IMR-90 (cell line): ENCODE results near the gene RTN4IP1. TPM values are rescaled to one million over a fixed set of nuclear protein-coding genes. Genes with fewer than 3 reads are reported as not detected.

ENCODE experiments used
- ATAC-seq: fragments of 200-7000 bp; cut with Tn5 transposase; 2 replicates; pipeline ENCODE4 v1.9.1; 2020; ENCODE audit warnings: low read depth, mild to moderate bottlenecking, moderate library complexity
- BruUV-seq: library from RNA; stranded (reverse); fragments of 400-500 nt; replicated peaks from 2 replicates; lab custom pipeline; 2021; lab: Mats Ljungman, UMichigan
- CTCF ChIA-PET: fragments of 300-600 bp; formaldehyde crosslinking; extraction: SDS; loops from one replicate; lab custom pipeline; 2021; ENCODE audit warnings: antibody characterized with exemption; lab: Yijun Ruan, JAX
- POLR2A ChIA-PET: fragments of 300-600 bp; sonication (Branson Sonifier 250); formaldehyde crosslinking; loops from one replicate; lab custom pipeline; 2022; ENCODE audit warnings: antibody characterized with exemption; ENCODE audit not compliant: unreplicated experiment; lab: Charles Lee
- DNase-seq: peaks from one replicate; pipeline ENCODE4 v3.0.0; 2013
- H2AFZ ChIP-seq: replicated peaks from 2 replicates; pipeline ENCODE3; 2013; ENCODE audit warnings: low read length, mild to moderate bottlenecking; ENCODE audit not compliant: poor library complexity
- H2AK5ac ChIP-seq: 2 replicates; pipeline ENCODE4 v1.6.1; 2013; ENCODE audit warnings: low read depth, low read length, inconsistent platforms
- H2AK9ac ChIP-seq: replicated peaks from 2 replicates; pipeline ENCODE3; 2013; ENCODE audit warnings: mild to moderate bottlenecking, low read depth, low read length, moderate library complexity; ENCODE audit not compliant: poor library complexity
- H2BK120ac ChIP-seq: 2 replicates; pipeline ENCODE4 v1.6.1; 2013; ENCODE audit warnings: low read depth, low read length, inconsistent platforms
- H2BK15ac ChIP-seq: 3 replicates; pipeline ENCODE4 v1.6.1; 2013; ENCODE audit warnings: low read depth, low read length, inconsistent platforms
- H2BK20ac ChIP-seq: 2 replicates; pipeline ENCODE4 v1.6.1; 2013; ENCODE audit warnings: low read depth, mild to moderate bottlenecking, inconsistent platforms, low read length, moderate library complexity
- H2BK5ac ChIP-seq: 2 replicates; pipeline ENCODE4 v1.6.1; 2013; ENCODE audit warnings: mild to moderate bottlenecking, low read depth, low read length, inconsistent platforms; ENCODE audit not compliant: poor library complexity, severe bottlenecking
- H3K14ac ChIP-seq: replicated peaks from 2 replicates; pipeline ENCODE4 v1.6.1; 2013; ENCODE audit warnings: low read depth, low read length, inconsistent platforms
- H3K18ac ChIP-seq: 2 replicates; pipeline ENCODE4 v1.6.1; 2013; ENCODE audit warnings: low read depth, low read length, control low read depth
- H3K23ac ChIP-seq: 2 replicates; pipeline ENCODE4 v1.6.1; 2013; ENCODE audit warnings: low read depth, low read length, inconsistent platforms
- H3K27ac ChIP-seq: 2 replicates; pipeline ENCODE4 v1.5.1; 2013; ENCODE audit warnings: mild to moderate bottlenecking, control low read depth, low read length; ENCODE audit not compliant: insufficient read depth
- H3K27me3 ChIP-seq: 2 replicates; pipeline ENCODE4 v1.6.1; 2013; ENCODE audit warnings: low read length; ENCODE audit not compliant: control insufficient read depth, insufficient read depth
- H3K36me3 ChIP-seq: 2 replicates; pipeline ENCODE4 v1.6.1; 2013; ENCODE audit warnings: low read length, mixed read lengths; ENCODE audit not compliant: control insufficient read depth, insufficient read depth
- H3K4ac ChIP-seq: 2 replicates; pipeline ENCODE4 v1.6.1; 2013; ENCODE audit warnings: low read depth, low read length, inconsistent platforms
- H3K4me1 ChIP-seq: 2 replicates; pipeline ENCODE4 v1.6.1; 2013; ENCODE audit warnings: low read length, mixed read lengths; ENCODE audit not compliant: control insufficient read depth, insufficient read depth
- H3K4me2 ChIP-seq: 2 replicates; pipeline ENCODE4 v1.6.1; 2013; ENCODE audit warnings: low read depth, mild to moderate bottlenecking, control low read depth, low read length, moderate library complexity
- H3K4me3 ChIP-seq: 2 replicates; pipeline ENCODE4 v1.5.1; 2013; ENCODE audit warnings: low read depth, mild to moderate bottlenecking, control low read depth, low read length, moderate library complexity; ENCODE audit not compliant: insufficient read depth
- H3K56ac ChIP-seq: 2 replicates; pipeline ENCODE4 v1.6.1; 2013; ENCODE audit warnings: low read length, inconsistent platforms; ENCODE audit not compliant: insufficient read depth; ENCODE audit errors: extremely low read depth
- H3K79me1 ChIP-seq, 2 experiments: 2 replicates each; pipeline ENCODE4 v1.6.1; 2013; ENCODE audit warnings: low read length in 2 of 2, inconsistent platforms in 1 of 2, low read depth in 1 of 2
- H3K9ac ChIP-seq: 2 replicates; pipeline ENCODE4 v1.6.1; 2013; ENCODE audit warnings: low read depth, low read length, control low read depth
- H3K9me1 ChIP-seq: 2 replicates; pipeline ENCODE4 v1.6.1; 2013; ENCODE audit warnings: low read length, inconsistent platforms; ENCODE audit not compliant: insufficient read depth
- H3K9me3 ChIP-seq: 2 replicates; pipeline ENCODE4 v1.6.1; 2013; ENCODE audit warnings: low read length; ENCODE audit not compliant: control insufficient read depth, insufficient read depth
- H4K20me1 ChIP-seq: 2 replicates; pipeline ENCODE4 v1.6.1; 2013; ENCODE audit warnings: low read length, inconsistent platforms; ENCODE audit not compliant: insufficient read depth
- H4K5ac ChIP-seq: 2 replicates; pipeline ENCODE4 v1.6.1; 2013; ENCODE audit warnings: mild to moderate bottlenecking, low read depth, low read length, control low read depth
- H4K8ac ChIP-seq, 2 experiments: 2 replicates each; pipeline ENCODE4 v1.6.1; 2013; ENCODE audit warnings: low read depth in 2 of 2, low read length in 2 of 2, control low read depth in 1 of 2, inconsistent platforms in 1 of 2
- H4K91ac ChIP-seq: 2 replicates; pipeline ENCODE4 v1.6.1; 2013; ENCODE audit warnings: low read depth, low read length, inconsistent platforms; ENCODE audit not compliant: insufficient read depth
- BHLHE40 ChIP-seq: fragments of 150-350 bp; IDR thresholded peaks from 2 replicates; pipeline ENCODE4 v1.6.1; 2016; ENCODE audit warnings: mild to moderate bottlenecking, low read depth, low read length
- CHD1 ChIP-seq: IDR thresholded peaks from 2 replicates; pipeline ENCODE4 v1.6.1; 2012; ENCODE audit warnings: low read depth, low read length, improper control_type of control experiment
- FOS ChIP-seq: fragments of 150-350 bp; IDR thresholded peaks from 2 replicates; pipeline ENCODE4 v1.6.1; 2016; ENCODE audit warnings: low read depth, low read length
- MAZ ChIP-seq: IDR thresholded peaks from 2 replicates; pipeline ENCODE4 v1.6.1; 2012; ENCODE audit warnings: low read depth, mild to moderate bottlenecking, low read length, improper control_type of control experiment, moderate library complexity, borderline replicate concordance
- POLR2A ChIP-seq: IDR thresholded peaks from 2 replicates; pipeline ENCODE4 v1.6.1; 2012; ENCODE audit warnings: mild to moderate bottlenecking, low read depth, low read length
- RFX5 ChIP-seq: IDR thresholded peaks from 2 replicates; pipeline ENCODE4 v1.8.0; 2012; ENCODE audit warnings: low read depth, mild to moderate bottlenecking, low read length, moderate library complexity
- SMC3 ChIP-seq: fragments of 150-350 bp; IDR thresholded peaks from 2 replicates; pipeline ENCODE4 v1.6.1; 2016; ENCODE audit warnings: low read depth, mild to moderate bottlenecking, antibody characterized with exemption, low read length, moderate library complexity
- dilution Hi-C: fragments of 300-500 bp; cut with HindIII; formaldehyde crosslinking; loops from one replicate; pipeline ENCODE4 v1.14.3; 2018; ENCODE audit warnings: low sequenced_read_pairs; ENCODE audit not compliant: unreplicated experiment
- in situ Hi-C: fragments of 300-500 bp; cut with MboI; formaldehyde crosslinking; loops from 3 replicates; pipeline ENCODE4 v1.14.3; 2019; ENCODE audit warnings: low sequenced_read_pairs, inconsistent platforms, mixed read lengths
- intact Hi-C: fragments of 100-400 bp; cut with micrococcal nuclease; formaldehyde crosslinking; loops from 2 replicates; pipeline ENCODE4 v1.10.0; 2022
- polyA plus RNA-seq, 3 experiments: library from polyadenylated mRNA; depleted of rRNA; stranded (reverse); fragments of >200 nt; gene quantifications; 2 replicates each; pipeline ENCODE4 v1.2.3, GENCODE V29; 2012; ENCODE audit warnings: low replicate concordance in 1 of 3
- total RNA-seq: library from RNA; depleted of rRNA; stranded (reverse); fragments of >200 nt; gene quantifications from 2 replicates; pipeline ENCODE4 v1.2.3, GENCODE V29; 2012
- TF ChIP-seq, protein P1 (sequence below): fragments of 150-350 bp; IDR thresholded peaks from 2 replicates; pipeline ENCODE4 v1.6.1; 2017; ENCODE audit warnings: mild to moderate bottlenecking, antibody characterized with exemption, low read length, low read depth
- TF ChIP-seq, protein P2 (sequence below): conservative IDR thresholded peaks from 2 replicates; pipeline ENCODE4 v1.5.1; 2012; ENCODE audit warnings: mild to moderate bottlenecking, low read depth, low read length, improper control_type of control experiment

The RTN4IP1 gene
- total and polyA plus RNA-seq, 2 of the 4 experiments (the other 2 are of a cell fraction) = 5.7 to 9.9 TPM

DNA sequence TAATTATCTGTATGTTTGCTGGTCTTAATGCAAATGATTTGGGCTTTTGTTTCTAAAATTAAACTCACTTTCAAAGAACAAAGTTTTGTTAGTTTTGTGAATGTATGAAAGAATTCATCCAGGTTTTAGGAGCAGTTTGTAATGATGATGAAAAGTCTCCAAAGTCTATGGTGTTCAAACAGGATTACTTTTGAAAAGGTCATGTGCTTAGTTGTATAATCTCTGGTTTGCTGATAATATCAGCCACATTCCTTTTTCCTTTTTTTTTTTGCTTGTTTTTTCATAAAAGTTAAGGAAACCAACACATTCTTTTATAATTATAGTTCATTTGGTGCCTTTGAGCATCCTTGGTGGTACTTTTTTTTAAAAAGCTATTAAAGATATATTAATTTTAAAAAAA is 88.9 kb downstream of the RTN4IP1 start:
- no TSS peak for BruUV-seq
- Histone ChIP-seq H3K18ac (no peak overlapping the region), H2BK120ac (no peak overlapping the region), H4K8ac (no peak overlapping the region), H4K5ac (no peak overlapping the region), H3K56ac (no peak overlapping the region), H2AK5ac (no peak overlapping the region), H3K14ac (no peak overlapping the region), H4K20me1 (no peaks in the 10 kb centered on the region), H3K36me3 (no peaks in the 10 kb centered on the region), H3K9ac (no peak overlapping the region), H3K4me1 (peaks cover 2% of the 10 kb centered on the region; the same call in 1 of the 2 replicates), H3K27me3 (no peaks in the 10 kb centered on the region), H3K4me2 (no peak overlapping the region), H3K23ac (no peak overlapping the region), H2AK9ac (no peak overlapping the region), H2BK5ac (no peak overlapping the region), H2BK15ac (no peak overlapping the region), H2BK20ac (no peak overlapping the region), H3K27ac (no peak overlapping the region), H3K9me3 (no peaks in the 10 kb centered on the region), H3K4ac (no peak overlapping the region), H4K91ac (no peak overlapping the region), H2AFZ (no peak overlapping the region), H3K4me3 (no peak overlapping the region), H3K79me1 (no peaks in the 10 kb centered on the region), H3K9me1 (no peaks in the 10 kb centered on the region)
- intact Hi-C loops (no loop called here), in situ Hi-C loops (no loop called here), dilution Hi-C loops (no loop called here)
- DNase-seq (no peak), ATAC-seq (no peak)
- POLR2A ChIA-PET = no interaction called here
- TF ChIP-seq FOS (no peak), CHD1 (no peak), BHLHE40 (no peak), MAZ (no peak), RFX5 (no peak), POLR2A (no peak), SMC3 (no peak)
- TF ChIP-seq, protein P1, sequence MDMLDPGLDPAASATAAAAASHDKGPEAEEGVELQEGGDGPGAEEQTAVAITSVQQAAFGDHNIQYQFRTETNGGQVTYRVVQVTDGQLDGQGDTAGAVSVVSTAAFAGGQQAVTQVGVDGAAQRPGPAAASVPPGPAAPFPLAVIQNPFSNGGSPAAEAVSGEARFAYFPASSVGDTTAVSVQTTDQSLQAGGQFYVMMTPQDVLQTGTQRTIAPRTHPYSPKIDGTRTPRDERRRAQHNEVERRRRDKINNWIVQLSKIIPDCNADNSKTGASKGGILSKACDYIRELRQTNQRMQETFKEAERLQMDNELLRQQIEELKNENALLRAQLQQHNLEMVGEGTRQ = no peak
- TF ChIP-seq, protein P2, sequence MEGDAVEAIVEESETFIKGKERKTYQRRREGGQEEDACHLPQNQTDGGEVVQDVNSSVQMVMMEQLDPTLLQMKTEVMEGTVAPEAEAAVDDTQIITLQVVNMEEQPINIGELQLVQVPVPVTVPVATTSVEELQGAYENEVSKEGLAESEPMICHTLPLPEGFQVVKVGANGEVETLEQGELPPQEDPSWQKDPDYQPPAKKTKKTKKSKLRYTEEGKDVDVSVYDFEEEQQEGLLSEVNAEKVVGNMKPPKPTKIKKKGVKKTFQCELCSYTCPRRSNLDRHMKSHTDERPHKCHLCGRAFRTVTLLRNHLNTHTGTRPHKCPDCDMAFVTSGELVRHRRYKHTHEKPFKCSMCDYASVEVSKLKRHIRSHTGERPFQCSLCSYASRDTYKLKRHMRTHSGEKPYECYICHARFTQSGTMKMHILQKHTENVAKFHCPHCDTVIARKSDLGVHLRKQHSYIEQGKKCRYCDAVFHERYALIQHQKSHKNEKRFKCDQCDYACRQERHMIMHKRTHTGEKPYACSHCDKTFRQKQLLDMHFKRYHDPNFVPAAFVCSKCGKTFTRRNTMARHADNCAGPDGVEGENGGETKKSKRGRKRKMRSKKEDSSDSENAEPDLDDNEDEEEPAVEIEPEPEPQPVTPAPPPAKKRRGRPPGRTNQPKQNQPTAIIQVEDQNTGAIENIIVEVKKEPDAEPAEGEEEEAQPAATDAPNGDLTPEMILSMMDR = no peak
- CTCF ChIA-PET = interaction anchor here (0.6 to 1.0 kb wide), 2 partner anchors 26 to 578 kb away, joined by 3 read pairs; no protein-coding TSS in a partner anchor
